Mesothelial cell of epicardium (in vitro differentiated cells): ENCODE measurements around the gene IGF2BP3. TPM values are rescaled to one million over a fixed set of nuclear protein-coding genes. Genes with fewer than 3 reads are reported as not detected.

ENCODE experiments used
- DNase-seq, 2 experiments: peaks; one replicate each; pipeline ENCODE4 v3.0.0; 2021; ENCODE audit warnings: low spot score in 2 of 2; ENCODE audit not compliant: unreplicated experiment in 2 of 2
- H3K27ac Mint-ChIP-seq: 2 replicates; pipeline ENCODE4 v1.8.0; 2021; ENCODE audit warnings: mixed read lengths
- H3K27me3 Mint-ChIP-seq: 2 replicates; pipeline ENCODE4 v1.8.0; 2021; ENCODE audit warnings: low read depth, mixed read lengths
- H3K36me3 Mint-ChIP-seq: 2 replicates; pipeline ENCODE4 v1.8.0; 2021; ENCODE audit warnings: mixed read lengths
- H3K4me1 Mint-ChIP-seq: 2 replicates; pipeline ENCODE4 v1.8.0; 2021; ENCODE audit warnings: mixed read lengths
- H3K4me3 Mint-ChIP-seq: 2 replicates; pipeline ENCODE4 v1.8.0; 2021; ENCODE audit warnings: mild to moderate bottlenecking, moderate library complexity, mixed read lengths
- H3K9me3 Mint-ChIP-seq: 2 replicates; pipeline ENCODE4 v1.8.0; 2021; ENCODE audit warnings: mixed read lengths
- total RNA-seq: library from RNA; stranded (reverse); gene quantifications from 3 replicates; pipeline ENCODE4 v1.2.1, GENCODE V29; 2021
- TF ChIP-seq, protein P1 (sequence below): fragments of 200-600 bp; sonication (generic); IDR thresholded peaks from one replicate; pipeline ENCODE4 v1.5.0; 2021; ENCODE audit warnings: antibody characterized with exemption; ENCODE audit not compliant: unreplicated experiment

The IGF2BP3 gene
- total RNA-seq, 1 donor from 2014 or later = 91.3 TPM

GRCh38 chr7:23474094-23474828, 4.0 kb upstream of the IGF2BP3 start:
- H3K4me3 Mint-ChIP-seq = peak overlapping the region; percentile 89
- no peaks in the 10 kb centered on the region for H3K9me3 Mint-ChIP-seq
- DNase-seq = peak; percentile 94 to 96
- H3K36me3 Mint-ChIP-seq = no peaks in the 10 kb centered on the region
- TF ChIP-seq, protein P1, sequence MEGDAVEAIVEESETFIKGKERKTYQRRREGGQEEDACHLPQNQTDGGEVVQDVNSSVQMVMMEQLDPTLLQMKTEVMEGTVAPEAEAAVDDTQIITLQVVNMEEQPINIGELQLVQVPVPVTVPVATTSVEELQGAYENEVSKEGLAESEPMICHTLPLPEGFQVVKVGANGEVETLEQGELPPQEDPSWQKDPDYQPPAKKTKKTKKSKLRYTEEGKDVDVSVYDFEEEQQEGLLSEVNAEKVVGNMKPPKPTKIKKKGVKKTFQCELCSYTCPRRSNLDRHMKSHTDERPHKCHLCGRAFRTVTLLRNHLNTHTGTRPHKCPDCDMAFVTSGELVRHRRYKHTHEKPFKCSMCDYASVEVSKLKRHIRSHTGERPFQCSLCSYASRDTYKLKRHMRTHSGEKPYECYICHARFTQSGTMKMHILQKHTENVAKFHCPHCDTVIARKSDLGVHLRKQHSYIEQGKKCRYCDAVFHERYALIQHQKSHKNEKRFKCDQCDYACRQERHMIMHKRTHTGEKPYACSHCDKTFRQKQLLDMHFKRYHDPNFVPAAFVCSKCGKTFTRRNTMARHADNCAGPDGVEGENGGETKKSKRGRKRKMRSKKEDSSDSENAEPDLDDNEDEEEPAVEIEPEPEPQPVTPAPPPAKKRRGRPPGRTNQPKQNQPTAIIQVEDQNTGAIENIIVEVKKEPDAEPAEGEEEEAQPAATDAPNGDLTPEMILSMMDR = no peak
- H3K27ac Mint-ChIP-seq = peak overlapping the region; percentile 95
- no peaks in the 10 kb centered on the region for H3K27me3 Mint-ChIP-seq
- peaks cover 41% of the 10 kb centered on the region for H3K4me1 Mint-ChIP-seq

DNA sequence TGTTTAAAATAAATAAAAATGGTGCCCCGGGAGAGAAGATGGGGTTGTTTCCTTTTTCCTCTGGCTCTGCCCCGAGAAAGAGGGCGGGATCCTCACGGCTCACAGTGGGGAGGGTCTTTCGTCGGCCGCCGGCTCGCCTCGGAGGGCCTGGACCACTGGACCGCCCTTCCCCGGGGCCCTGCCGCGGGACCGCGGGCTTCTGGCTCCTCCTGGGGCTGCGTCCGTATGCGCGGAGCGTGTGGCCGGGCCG, 3.5 kb upstream of the IGF2BP3 start:
- Mint-ChIP-seq H3K27me3 (no peaks in the 10 kb centered on the region), H3K27ac (peak overlapping the region; percentile 93), H3K36me3 (no peaks in the 10 kb centered on the region), H3K4me3 (peak overlapping the region; percentile 89), H3K9me3 (no peaks in the 10 kb centered on the region), H3K4me1 (peaks cover 39% of the 10 kb centered on the region)
- TF ChIP-seq, protein P1 = no peak
- DNase-seq = no peak

DNA sequence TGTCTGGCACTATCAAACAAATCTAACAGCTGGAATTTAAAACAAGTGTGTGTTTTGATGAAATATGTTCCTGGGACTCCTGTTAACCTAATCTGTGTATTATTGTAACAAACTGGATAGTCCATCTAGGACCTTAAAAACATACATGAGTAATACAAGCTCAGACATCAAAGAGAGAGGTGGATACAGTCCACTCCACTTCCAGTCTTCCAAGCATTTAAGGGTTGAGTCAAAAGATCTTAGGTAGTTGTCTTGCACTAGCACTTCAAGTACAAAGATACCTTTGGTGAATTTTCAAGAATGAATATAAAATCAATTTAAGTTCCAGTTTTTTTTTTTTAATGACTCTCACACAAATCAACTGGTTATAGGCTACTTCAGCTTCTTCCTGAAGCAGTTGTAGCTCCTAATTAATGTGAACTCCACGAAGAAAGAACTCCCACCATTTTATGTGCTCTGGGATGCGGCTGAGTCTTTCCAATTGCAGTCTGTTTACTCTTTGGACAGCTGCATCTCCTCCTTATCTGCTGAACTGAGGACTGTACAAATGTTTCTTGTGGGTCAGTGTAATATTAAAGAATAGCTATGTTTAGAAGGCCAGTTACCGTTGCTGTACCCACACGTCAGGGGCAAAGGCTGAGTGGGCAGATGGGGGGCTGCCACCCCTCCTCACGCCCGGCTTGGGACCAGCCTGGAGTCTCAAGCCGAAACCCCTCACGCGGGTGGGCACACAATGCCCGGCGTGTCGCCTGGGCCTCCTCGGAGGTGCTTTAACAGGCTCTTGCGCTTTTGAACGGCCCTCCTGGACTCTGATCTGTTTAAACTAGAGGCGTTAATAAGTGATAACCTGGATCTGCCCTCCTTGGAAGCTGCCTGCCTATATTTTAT, 2.9 kb upstream of the IGF2BP3 start:
- no peak for DNase-seq
- TF ChIP-seq, protein P1 = no peak
- H3K27me3 Mint-ChIP-seq = no peaks in the 10 kb centered on the region
- no peaks in the 10 kb centered on the region for H3K9me3 Mint-ChIP-seq
- H3K4me1 Mint-ChIP-seq = peaks cover 36% of the 10 kb centered on the region
- H3K27ac Mint-ChIP-seq = peak overlapping the region; percentile 93
- peak overlapping the region; percentile 89 for H3K4me3 Mint-ChIP-seq
- no peaks in the 10 kb centered on the region for H3K36me3 Mint-ChIP-seq

DNA sequence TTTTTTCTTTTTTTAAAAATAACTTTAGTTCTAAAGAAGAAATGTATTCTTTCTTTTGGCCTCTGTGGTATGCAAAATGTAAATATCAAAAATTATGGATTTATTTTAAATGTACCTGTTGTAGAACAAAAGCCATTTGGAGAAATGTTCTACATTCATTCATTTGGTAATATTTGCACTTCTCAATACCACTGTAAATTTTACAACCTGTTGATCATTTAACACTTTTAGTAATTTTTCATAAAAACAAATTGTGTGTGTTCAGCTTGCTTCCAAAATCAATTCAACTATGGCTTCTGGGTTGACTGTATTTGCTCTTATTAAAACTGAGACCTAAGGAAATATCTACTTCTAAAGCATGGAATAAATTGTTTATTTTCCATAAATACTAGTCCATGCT, 2.3 kb upstream of the IGF2BP3 start:
- no peak for DNase-seq
- TF ChIP-seq, protein P1 = no peak
- H3K4me3 Mint-ChIP-seq = peak overlapping the region; percentile 89
- peak overlapping the region; percentile 93 for H3K27ac Mint-ChIP-seq
- H3K27me3 Mint-ChIP-seq = no peaks in the 10 kb centered on the region
- peaks cover 40% of the 10 kb centered on the region for H3K4me1 Mint-ChIP-seq
- no peaks in the 10 kb centered on the region for H3K36me3 Mint-ChIP-seq
- no peaks in the 10 kb centered on the region for H3K9me3 Mint-ChIP-seq

DNA sequence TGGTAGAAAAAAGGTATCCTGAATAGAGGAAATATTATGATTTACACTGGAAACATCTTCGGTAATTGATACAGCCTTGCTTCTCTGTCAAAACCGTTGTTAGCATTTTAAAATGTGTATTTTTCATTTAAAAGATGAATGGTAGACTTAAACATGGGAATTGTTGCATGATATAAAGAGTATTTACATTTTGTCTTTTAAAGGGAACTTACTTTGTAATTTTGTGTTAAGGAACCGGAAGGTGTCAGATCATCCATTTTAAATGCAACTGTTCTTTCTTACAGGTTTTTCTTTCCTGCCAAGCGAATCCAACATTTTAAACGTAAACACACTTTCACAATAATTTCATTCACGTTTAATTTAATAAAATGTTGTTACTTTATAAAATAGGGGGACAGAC, 1.8 kb upstream of the IGF2BP3 start:
- no peak for DNase-seq
- TF ChIP-seq, protein P1 = no peak

More for the DNA sequence above, 1.8 kb upstream of the IGF2BP3 start:
- Mint-ChIP-seq H3K27me3 (no peaks in the 10 kb centered on the region), H3K9me3 (no peaks in the 10 kb centered on the region), H3K4me1 (peaks cover 41% of the 10 kb centered on the region), H3K4me3 (peak overlapping the region; percentile 84), H3K27ac (peak overlapping the region; percentile 100), H3K36me3 (no peaks in the 10 kb centered on the region)
